GM18499 (cell line): ENCODE measurements around the gene TTC33.
A peak's percentile ranks its signal among the peaks of the same experiment; 100 is the strongest.

Experiments
- ATAC-seq: cut with Tn5 transposase; IDR thresholded peaks from one replicate; pipeline ENCODE4 v1.9.1; 2021; ENCODE audit warnings: moderate number of reproducible peaks; ENCODE audit not compliant: insufficient read depth, unreplicated experiment

Gene TTC33

DNA sequence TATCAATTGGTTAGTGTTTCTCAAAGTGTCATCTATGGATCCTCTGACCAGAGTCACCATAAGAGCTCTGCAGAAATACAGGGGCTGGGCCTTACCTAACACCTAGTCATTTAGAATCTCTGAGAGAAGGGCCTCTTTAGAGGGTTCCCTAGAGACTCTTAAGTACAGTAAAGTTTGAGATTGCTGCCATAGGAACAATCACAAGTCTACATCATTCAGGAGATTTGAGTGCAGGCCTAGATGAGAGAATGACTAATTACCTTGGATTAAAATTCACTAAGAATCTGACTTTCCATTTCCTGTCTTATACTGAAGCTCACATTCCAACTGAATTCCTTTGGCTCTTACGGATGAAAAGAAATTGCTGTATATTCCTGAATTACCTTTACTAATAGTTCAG, 258.2 kb downstream of the TTC33 start:
- no peak for ATAC-seq

GRCh38 chr5:40495237-40495635, 260.5 kb downstream of the TTC33 start:
- ATAC-seq = no peak

DNA sequence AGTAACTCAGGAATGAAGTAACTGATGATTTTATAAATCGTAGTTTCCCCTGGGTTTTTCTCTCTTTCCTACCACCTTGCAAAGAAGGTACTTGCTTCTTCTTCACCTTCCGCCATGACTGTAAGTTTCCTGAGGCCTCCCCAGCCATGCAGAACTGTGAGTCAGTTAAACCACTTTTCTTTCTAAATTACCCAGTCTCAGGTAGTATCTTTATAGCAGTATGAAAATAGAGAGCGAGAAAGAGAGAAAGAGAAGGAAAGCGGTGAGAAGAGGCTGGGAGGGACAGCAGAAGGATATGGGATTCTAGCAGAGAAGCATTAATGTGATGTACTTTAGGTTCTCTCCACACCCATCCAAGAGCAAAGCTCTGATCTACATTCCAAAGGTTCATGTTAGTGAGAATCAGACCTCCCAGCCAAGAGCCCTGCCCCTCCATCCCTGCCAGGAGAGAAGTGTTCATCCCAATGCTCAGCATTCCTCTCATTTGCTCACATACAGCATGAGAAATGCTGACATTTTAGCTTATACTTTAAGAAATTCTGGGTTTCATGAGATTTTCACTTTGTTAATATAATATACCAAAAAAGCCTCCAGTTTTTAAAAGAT, 261.0 kb downstream of the TTC33 start:
- ATAC-seq = no peak

DNA sequence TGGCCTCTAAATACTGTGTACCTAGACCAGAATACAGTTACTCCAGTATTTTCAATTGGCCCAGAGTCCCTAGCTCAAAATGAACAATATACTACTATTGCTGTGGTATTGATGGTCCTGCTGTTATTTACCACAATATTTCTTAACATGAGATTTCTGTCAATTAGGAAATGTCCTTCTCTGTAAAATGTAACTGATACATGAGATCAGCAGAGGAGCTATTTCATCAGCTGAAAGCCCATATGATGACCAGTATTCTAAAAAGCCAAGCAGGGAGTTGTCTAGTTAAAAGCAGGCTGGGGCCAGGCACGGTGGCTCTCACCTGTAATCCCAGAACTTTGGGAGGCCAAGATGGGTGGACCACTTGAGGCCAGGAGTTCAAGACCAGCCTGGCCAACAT, 263.7 kb downstream of the TTC33 start:
- ATAC-seq = no peak

DNA sequence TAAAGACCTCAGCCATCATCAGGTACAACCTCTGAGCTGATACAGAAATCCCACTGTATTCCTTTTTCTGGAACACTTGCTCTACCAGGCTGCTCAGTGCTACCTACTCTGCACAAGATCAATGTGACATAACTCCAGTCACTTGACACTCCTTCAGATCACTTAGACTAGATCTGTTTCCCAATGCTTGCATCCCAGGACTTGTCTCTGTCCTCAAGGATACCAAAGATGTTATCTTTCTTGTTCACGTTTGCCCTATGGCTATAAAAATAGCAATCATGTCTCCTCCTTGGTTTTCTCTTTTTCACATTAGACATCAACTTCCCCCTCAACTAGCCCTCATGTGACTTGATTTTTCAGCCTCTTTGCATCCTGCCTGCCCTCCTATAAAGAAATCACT, 264.1 kb downstream of the TTC33 start:
- ATAC-seq = no peak

DNA sequence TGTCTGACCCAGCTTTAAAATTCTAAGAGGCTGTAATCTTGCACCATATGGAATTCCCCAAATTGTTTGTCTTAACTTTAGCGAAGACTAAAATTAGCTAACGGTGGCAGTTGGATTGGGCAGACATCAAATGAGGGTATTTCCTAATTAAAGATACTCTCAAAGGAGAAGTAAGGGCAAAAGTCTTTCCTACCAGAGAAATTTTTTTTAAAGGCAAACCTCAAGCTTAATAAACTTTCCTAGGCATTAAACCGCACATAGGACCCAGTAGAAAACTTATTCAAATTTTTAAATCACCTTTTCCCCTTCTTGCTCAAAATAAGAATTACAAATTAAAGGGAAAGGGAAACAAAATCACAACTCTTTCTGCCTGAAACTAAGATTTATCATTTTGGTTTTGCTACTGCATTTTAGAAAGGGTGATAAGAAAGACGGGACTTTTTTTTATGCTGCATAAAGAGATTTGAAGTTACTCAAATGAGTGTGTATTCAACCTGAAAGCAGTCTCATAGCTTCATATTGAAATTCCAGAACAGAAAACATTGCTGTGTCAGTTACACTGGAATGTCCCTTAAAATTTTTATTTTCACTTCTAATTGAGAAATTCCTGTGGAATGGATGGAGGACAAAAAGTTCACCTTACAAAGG, 265.2 kb downstream of the TTC33 start:
- peak; percentile 36 for ATAC-seq

DNA sequence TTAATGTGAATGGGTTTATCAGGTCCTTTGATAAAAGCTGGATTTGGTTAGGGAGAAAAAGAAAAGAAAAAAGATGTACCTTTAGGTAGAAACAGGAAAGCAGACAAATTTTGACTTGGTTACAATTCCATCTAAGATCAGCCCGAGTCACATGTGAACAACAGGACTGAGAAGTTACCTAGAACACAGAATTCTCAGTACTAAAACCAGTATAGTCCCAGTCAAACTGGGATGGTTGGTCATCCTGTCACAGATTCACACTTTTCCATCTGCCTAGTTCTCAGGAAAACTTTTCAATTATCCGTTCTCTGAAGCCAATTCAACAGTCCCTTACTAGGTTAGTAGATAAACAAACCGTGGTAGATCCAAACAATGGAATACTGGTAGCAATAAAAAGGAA, 266.3 kb downstream of the TTC33 start:
- ATAC-seq = no peak

DNA sequence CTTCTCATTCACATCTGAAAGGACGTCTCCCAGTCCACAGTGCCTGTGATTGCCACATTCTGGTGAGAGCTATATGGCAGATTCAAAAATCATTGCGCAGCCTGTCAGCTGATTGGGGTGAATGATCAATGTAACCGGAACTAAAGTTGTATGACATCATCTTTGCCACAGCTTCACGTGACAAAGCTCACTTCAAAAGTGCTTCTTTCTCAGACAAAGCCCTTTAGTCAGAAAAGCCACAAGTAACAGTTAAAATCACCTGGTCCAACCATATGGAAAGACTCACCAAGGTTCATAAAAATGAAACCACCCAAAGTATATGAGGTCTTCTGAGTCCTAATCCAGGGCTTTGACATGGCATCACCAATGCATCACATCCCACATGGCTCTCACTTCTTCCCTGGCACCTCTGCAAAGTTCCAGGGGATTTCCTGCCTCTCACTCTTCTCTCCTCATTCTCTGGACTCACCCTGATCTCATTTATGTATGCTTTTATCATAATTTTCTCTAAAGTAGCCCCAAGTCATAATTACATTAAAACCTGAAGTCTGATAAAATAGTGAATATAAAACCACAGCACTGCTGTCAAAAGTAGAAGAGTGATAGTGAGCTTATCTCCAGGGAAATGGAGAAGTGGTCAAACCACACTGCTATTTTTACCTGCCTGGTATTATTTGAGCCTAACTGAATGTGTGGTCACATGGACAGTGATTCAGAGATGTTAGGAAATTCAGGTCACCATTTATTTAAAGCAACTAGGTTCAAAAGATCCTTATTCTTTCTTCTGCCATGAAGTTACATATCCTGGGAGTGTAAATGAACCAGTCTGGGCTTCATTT, 269.1 kb downstream of the TTC33 start:
- ATAC-seq = peak; percentile 40

GRCh38 chr5:40485021-40485998, 270.5 kb downstream of the TTC33 start:
- peak; percentile 25 for ATAC-seq

- ATAC-seq = peak; percentile 43
Measured at GRCh38 chr5:40484495-40484894, 271.3 kb downstream of the TTC33 start.

GRCh38 chr5:40483316-40483715, 272.4 kb downstream of the TTC33 start:
- ATAC-seq = no peak

GRCh38 chr5:40481241-40481640, 274.5 kb downstream of the TTC33 start:
- ATAC-seq = no peak

DNA sequence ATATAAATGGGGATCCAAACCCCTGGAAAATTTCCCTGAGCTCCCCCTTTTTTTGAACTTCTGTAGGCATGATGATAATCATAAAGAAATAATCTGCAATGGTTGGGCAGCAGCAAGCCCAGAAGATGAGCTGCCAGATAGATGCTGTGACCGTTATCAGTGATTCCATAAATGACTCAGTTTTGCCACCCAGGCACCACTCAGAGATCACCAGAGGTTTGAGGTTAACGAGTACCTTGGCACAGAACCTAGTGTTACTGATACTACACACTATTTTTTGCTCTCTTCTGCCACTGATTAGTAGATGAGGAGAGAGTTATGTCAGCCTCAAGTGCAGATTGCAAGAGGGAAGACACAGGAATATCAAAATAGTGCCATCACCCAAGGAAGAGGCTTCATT, 275.4 kb downstream of the TTC33 start:
- no peak for ATAC-seq

DNA sequence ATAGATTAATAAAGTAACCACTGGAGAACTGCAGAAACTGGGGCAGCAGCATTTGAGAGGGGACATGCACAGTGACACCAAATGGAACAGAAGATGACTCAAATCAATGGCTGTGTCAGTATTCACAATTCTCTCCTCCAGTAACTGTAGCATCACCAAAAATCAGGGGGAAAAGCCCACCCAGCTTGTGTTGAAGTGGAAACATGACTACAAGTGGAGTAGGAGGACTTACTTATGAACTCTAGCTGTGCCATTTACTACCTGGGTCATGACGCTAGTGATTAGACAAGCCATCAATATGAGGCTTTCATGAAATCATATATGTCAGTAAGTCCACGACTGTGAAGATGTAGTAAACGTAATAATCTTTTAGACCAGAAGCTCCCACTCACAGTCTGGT, 275.8 kb downstream of the TTC33 start:
- ATAC-seq = no peak

DNA sequence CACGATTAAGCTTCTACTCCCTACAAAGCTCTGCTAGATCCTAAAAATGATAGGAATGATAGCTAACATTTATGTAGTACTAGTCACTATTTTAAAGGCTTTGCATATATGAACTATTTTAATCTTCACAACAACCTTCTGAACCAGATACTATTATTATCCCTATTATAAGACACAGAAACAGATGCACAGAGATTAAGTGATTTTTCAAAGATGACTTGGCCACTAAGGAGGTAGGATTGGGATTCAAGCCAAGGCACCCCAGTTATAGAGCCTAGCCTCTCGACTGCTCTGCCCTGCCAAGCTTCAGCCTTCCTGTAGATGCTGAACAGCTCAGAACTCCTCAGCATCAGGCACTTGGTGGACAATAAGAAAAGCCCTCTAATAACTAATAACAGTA, 277.0 kb downstream of the TTC33 start:
- ATAC-seq = no peak

DNA sequence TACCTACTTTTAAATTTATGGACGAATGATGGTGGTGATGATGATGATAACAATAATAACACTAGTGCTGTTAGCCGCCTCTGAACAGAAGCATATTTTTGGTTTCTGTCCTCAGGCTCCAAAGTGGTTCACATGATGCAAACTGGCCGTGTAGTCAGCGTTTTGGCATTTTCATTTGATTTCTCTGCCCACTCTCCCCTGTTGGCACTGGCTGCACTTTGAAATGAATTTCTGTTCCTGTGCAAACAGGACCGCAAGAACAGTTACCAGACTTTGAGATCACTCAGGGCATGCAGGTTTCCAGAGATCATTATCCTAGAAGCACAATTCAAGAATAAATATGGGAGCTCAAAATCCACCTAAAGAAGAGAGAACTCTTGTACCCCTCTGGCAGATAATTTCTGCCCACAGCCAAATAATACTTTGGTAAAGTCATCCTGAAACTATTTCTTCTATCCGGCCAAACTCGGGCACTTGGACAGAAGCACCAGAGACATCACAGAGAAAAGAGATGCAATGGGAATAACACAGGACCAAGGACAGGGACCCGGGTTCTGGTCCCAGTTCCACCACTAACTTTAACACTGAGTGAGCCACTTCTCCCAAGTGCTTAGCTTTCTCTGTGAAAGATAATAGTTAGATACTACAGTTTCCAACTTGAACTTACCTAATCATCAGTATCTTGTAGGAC, 277.8 kb downstream of the TTC33 start:
- ATAC-seq = no peak

GRCh38 chr5:40475561-40475960, 280.2 kb downstream of the TTC33 start:
- ATAC-seq = no peak

- no peak for ATAC-seq
Measured at GRCh38 chr5:40474250-40474649, 281.5 kb downstream of the TTC33 start.

DNA sequence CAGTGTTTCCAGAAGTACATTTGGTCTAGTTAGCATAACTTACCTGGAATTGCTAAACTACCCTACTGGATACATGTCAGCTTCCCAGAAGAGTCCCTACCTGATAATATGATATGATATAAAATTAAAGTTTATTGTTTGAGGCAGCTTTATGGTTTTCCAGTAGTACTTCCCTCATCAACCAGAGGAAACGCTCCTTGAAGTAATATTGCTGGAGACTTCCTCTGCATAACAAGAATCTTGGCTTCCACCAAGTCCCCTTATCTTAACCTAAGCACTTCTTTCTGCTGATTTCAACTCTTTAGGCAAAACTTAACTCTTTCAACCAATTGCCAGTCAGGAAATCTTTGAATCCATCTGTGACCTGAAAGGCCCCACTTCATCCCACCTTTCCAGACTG, 290.3 kb downstream of the TTC33 start:
- ATAC-seq = no peak

DNA sequence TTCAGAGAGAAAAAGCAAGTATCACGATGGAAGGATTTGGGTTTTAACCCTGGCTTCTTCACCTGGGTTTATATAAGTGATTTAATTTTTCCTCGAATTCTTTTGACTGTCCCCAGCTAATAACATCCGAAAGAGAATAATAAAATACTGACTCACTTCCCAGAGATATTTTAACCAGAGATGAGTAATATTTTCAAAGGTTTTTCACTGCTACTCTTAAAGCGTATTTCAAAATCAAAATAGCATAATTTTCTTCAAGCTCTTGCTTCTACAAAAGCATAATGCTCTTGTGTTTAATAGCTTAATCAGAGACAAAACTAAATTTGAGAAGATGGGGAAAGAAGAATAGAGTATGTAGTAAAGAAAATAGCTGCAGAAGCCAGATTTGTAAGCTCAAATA, 291.2 kb downstream of the TTC33 start:
- ATAC-seq = no peak
